HepG2 (cell line): Measurements from ENCODE around the gene BCL2L1. TPM values are rescaled to one million over a fixed set of nuclear protein-coding genes. Genes with fewer than 3 reads are reported as not detected.

Source experiments
- BORCS8-MEF2B ChIP-seq: sonication (generic); formaldehyde crosslinking; IDR thresholded peaks from 2 replicates; pipeline ENCODE4 v1.8.0; 2022; ENCODE audit warnings: mild to moderate bottlenecking, missing genetic modification reagents
- HMG20B ChIP-seq: conservative IDR thresholded peaks from 2 replicates; pipeline ENCODE4 v1.6.1; 2016; ENCODE audit warnings: missing genetic modification reagents, missing compliant biosample characterization
- MBNL3 ChIP-seq: fragments of 250-450 bp; sonication (Bioruptor Pico); conservative IDR thresholded peaks from 2 replicates; pipeline ENCODE4 v1.8.0; 2022; ENCODE audit warnings: mild to moderate bottlenecking, inconsistent platforms
- NR2F6 ChIP-seq, 2 experiments: IDR thresholded peaks; 2 replicates each; pipeline ENCODE4 v1.6.1; 2016; ENCODE audit warnings: antibody characterized with exemption in 1 of 2, mild to moderate bottlenecking in 1 of 2
- PCBP1 ChIP-seq: fragments of 200-400 bp; formaldehyde crosslinking; IDR thresholded peaks from 2 replicates; pipeline ENCODE4 v1.6.1; 2017; ENCODE audit warnings: mild to moderate bottlenecking, low read depth, low read length, borderline replicate concordance
- RAD21 ChIP-seq: fragments of 450-650 bp; formaldehyde crosslinking; IDR thresholded peaks from 2 replicates; pipeline ENCODE4 v1.5.0; 2020; ENCODE audit warnings: mild to moderate bottlenecking
- RBM22 ChIP-seq: fragments of 200-400 bp; formaldehyde crosslinking; optimal IDR thresholded peaks from 2 replicates; pipeline ENCODE3; 2017; ENCODE audit warnings: mild to moderate bottlenecking, low read length, moderate library complexity
- THAP11 ChIP-seq: IDR thresholded peaks from 2 replicates; pipeline ENCODE4 v1.6.1; 2016; ENCODE audit warnings: missing biosample characterization, missing genetic modification reagents
- ZFP36 ChIP-seq: fragments of 150-350 bp; IDR thresholded peaks from 2 replicates; pipeline ENCODE4 v1.6.1; 2018; ENCODE audit warnings: borderline replicate concordance, low read length, low read depth; ENCODE audit not compliant: partially characterized antibody
- ZNF232 ChIP-seq: sonication (generic); formaldehyde crosslinking; IDR thresholded peaks from 2 replicates; pipeline ENCODE4 v1.4.0; 2020; ENCODE audit warnings: missing genetic modification reagents, borderline replicate concordance
- ZNF546 ChIP-seq: sonication (generic); formaldehyde crosslinking; conservative IDR thresholded peaks from 2 replicates; pipeline ENCODE4 v1.8.1; 2023; ENCODE audit warnings: mild to moderate bottlenecking, missing genetic modification reagents
- ZNF724P ChIP-seq: sonication (generic); formaldehyde crosslinking; IDR thresholded peaks from 2 replicates; pipeline ENCODE4 v1.8.0; 2022; ENCODE audit warnings: missing genetic modification reagents, borderline replicate concordance
- ZNF83 ChIP-seq: sonication (generic); formaldehyde crosslinking; IDR thresholded peaks from 2 replicates; pipeline ENCODE4 v1.4.0; 2020; ENCODE audit warnings: missing genetic modification reagents, mild to moderate bottlenecking, borderline replicate concordance
- polyA plus RNA-seq, 8 experiments: library from polyadenylated mRNA; depleted of rRNA in 3 of 8; stranded (reverse) in 7 of 8; unstranded in 1 of 8; fragments of >200 nt; fragmentation: Illumina TruSeq in 4 of 8; extraction: Trizol in 4 of 8; gene quantifications; 2 replicates each; pipeline versions ENCODE4 v1.2.1 to v1.2.3, GENCODE V29; 2011 to 2016; ENCODE audit warnings: low read depth in 4 of 8, missing spikeins in 1 of 8, mixed read lengths in 1 of 8; ENCODE audit not compliant: insufficient read depth in 1 of 8
- total RNA-seq, 5 experiments: library from RNA; depleted of rRNA; stranded (reverse); fragments of >200 nt; fragmentation: Illumina TruSeq; extraction: Trizol; gene quantifications; 2 replicates each; pipeline ENCODE4 v1.2.3, GENCODE V29; 2016; ENCODE audit warnings: low read depth in 1 of 5
- TF ChIP-seq, protein P1 (sequence below): IDR thresholded peaks from 2 replicates; pipeline ENCODE4 v1.6.1; 2016; ENCODE audit warnings: low read depth, control low read depth
- TF ChIP-seq, protein P2 (sequence below): sonication (generic); formaldehyde crosslinking; IDR thresholded peaks from 2 replicates; pipeline ENCODE4 v1.8.0; 2022; ENCODE audit warnings: missing genetic modification reagents, mild to moderate bottlenecking, inconsistent platforms, borderline replicate concordance
- TF ChIP-seq, protein P3 (sequence below): IDR thresholded peaks from 2 replicates; pipeline ENCODE4 v1.6.1; 2018; ENCODE audit warnings: missing genetic modification reagents
- TF ChIP-seq, protein P4 (sequence below): IDR thresholded peaks from 2 replicates; pipeline ENCODE4 v1.6.1; 2016; ENCODE audit warnings: missing genetic modification reagents, missing compliant biosample characterization
- TF ChIP-seq, protein P5 (sequence below): sonication (generic); formaldehyde crosslinking; IDR thresholded peaks from 2 replicates; pipeline ENCODE4 v1.5.1; 2020; ENCODE audit warnings: mild to moderate bottlenecking, missing genetic modification reagents
- TF ChIP-seq, protein P6 (sequence below): IDR thresholded peaks from 2 replicates; pipeline ENCODE4 v1.6.1; 2016; ENCODE audit warnings: low read depth

The BCL2L1 gene
- total and polyA plus RNA-seq, 2 of the 13 experiments (the other 11 are each of a cell fraction or from before 2014, with no cell fraction given), result 164 to 258 TPM

DNA sequence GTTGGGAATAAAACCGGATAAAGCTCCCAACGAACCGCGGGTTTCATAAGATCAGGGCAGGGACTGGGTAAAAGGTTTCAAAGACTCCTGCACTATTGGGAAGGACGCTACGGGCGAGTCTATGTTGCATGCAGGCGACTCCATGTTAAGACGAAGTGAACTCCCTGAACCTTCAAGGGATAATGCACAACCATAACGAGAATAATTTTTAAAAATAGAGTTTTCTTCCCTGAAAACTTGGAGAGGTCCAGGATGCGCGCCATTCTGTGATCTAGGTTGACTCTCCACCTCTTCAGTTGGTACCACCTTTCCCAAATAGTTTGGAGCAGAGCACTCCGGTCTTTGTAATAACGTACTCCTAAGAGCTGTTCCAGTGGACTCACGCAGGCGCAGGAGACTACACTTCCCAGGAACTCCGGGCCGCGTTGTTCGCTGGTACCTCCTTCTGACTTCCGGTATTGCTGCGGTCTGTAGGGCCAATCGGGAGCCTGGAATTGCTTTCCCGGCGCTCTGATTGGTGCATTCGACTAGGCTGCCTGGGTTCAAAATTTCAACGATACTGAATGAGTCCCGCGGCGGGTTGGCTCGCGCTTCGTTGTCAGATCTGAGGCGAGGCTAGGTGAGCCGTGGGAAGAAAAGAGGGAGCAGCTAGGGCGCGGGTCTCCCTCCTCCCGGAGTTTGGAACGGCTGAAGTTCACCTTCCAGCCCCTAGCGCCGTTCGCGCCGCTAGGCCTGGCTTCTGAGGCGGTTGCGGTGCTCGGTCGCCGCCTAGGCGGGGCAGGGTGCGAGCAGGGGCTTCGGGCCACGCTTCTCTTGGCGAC, 16.3 kb upstream of the BCL2L1 start, which contains the start of gene TPX2 (continued):
- no peak for TF ChIP-seq MBNL3 (CRISPR knock-in tag)
- TF ChIP-seq ZNF232 (CRISPR knock-in tag), result peak; percentile 90; the same call in 1 of the 2 replicates
- TF ChIP-seq, protein P1, sequence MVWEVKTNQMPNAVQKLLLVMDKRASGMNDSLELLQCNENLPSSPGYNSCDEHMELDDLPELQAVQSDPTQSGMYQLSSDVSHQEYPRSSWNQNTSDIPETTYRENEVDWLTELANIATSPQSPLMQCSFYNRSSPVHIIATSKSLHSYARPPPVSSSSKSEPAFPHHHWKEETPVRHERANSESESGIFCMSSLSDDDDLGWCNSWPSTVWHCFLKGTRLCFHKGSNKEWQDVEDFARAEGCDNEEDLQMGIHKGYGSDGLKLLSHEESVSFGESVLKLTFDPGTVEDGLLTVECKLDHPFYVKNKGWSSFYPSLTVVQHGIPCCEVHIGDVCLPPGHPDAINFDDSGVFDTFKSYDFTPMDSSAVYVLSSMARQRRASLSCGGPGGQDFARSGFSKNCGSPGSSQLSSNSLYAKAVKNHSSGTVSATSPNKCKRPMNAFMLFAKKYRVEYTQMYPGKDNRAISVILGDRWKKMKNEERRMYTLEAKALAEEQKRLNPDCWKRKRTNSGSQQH (CRISPR knock-in tag), result peak; percentile 100
- TF ChIP-seq, protein P2, sequence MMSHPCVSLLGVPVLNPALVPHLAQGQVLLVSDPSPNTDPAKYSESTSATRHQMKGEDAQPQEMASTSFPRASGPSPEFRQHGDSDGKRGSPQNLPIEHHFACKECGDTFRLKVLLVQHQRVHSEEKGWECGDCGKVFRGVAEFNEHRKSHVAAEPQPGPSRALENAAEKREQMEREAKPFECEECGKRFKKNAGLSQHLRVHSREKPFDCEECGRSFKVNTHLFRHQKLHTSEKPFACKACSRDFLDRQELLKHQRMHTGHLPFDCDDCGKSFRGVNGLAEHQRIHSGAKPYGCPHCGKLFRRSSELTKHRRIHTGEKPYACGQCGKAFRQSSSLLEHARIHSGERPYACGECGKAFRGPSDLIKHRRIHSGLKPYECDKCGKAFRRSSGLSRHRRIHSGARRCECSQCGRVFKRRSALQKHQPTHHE (CRISPR knock-in tag), result no peak; the same call in 1 of the 2 replicates
- TF ChIP-seq, protein P3, sequence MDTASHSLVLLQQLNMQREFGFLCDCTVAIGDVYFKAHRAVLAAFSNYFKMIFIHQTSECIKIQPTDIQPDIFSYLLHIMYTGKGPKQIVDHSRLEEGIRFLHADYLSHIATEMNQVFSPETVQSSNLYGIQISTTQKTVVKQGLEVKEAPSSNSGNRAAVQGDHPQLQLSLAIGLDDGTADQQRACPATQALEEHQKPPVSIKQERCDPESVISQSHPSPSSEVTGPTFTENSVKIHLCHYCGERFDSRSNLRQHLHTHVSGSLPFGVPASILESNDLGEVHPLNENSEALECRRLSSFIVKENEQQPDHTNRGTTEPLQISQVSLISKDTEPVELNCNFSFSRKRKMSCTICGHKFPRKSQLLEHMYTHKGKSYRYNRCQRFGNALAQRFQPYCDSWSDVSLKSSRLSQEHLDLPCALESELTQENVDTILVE (CRISPR knock-in tag), result peak; percentile 76; the same call in 1 of the 2 replicates
- TF ChIP-seq ZFP36, result no peak
- TF ChIP-seq HMG20B, result no peak; the same call in 1 of the 2 replicates
- 0 out of 2 replicates have a peak, but pooled peaks have one; percentile 29 for TF ChIP-seq NR2F6 (IDR thresholded peaks at IDR 0.05)
- peak; percentile 7; the same call in 1 of the 2 replicates for TF ChIP-seq NR2F6 (CRISPR knock-in tag; IDR thresholded peaks at IDR 0.05)
- TF ChIP-seq, protein P4, sequence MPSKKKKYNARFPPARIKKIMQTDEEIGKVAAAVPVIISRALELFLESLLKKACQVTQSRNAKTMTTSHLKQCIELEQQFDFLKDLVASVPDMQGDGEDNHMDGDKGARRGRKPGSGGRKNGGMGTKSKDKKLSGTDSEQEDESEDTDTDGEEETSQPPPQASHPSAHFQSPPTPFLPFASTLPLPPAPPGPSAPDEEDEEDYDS (CRISPR knock-in tag), result peak; percentile 81
- TF ChIP-seq RBM22, result no peak
- peak; percentile 58; the same call in 1 of the 2 replicates for TF ChIP-seq ZNF546
- TF ChIP-seq PCBP1, result no peak
- TF ChIP-seq RAD21, result peak; percentile 76
- TF ChIP-seq, protein P5, sequence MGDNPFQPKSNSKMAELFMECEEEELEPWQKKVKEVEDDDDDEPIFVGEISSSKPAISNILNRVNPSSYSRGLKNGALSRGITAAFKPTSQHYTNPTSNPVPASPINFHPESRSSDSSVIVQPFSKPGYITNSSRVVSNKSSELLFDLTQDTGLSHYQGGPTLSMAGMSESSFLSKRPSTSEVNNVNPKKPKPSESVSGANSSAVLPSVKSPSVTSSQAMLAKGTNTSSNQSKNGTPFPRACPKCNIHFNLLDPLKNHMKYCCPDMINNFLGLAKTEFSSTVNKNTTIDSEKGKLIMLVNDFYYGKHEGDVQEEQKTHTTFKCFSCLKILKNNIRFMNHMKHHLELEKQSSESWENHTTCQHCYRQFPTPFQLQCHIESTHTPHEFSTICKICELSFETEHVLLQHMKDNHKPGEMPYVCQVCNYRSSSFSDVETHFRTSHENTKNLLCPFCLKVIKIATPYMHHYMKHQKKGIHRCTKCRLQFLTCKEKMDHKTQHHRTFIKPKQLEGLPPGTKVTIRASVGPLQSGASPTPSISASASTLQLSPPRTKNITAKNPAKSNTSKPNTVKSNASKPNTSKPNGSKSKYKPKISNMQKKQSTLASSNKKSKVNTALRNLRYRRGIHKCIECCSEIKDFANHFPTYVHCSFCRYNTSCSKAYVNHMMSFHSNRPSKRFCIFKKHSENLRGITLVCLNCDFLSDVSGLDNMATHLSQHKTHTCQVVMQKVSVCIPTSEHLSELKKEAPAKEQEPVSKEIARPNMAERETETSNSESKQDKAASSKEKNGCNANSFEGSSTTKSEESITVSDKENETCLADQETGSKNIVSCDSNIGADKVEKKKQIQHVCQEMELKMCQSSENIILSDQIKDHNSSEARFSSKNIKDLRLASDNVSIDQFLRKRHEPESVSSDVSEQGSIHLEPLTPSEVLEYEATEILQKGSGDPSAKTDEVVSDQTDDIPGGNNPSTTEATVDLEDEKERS (CRISPR knock-in tag), result peak; percentile 31; the same call in 1 of the 2 replicates
- peak; percentile 66; the same call in 1 of the 2 replicates for TF ChIP-seq ZNF724P (CRISPR knock-in tag)
- peak; percentile 98 for TF ChIP-seq BORCS8-MEF2B (CRISPR knock-in tag)
- TF ChIP-seq THAP11 (CRISPR knock-in tag), result peak; percentile 99
- TF ChIP-seq, protein P6, sequence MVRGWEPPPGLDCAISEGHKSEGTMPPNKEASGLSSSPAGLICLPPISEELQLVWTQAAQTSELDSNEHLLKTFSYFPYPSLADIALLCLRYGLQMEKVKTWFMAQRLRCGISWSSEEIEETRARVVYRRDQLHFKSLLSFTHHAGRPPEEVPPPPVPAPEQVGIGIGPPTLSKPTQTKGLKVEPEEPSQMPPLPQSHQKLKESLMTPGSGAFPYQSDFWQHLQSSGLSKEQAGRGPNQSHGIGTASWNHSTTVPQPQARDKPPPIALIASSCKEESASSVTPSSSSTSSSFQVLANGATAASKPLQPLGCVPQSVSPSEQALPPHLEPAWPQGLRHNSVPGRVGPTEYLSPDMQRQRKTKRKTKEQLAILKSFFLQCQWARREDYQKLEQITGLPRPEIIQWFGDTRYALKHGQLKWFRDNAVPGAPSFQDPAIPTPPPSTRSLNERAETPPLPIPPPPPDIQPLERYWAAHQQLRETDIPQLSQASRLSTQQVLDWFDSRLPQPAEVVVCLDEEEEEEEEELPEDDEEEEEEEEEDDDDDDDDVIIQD (CRISPR knock-in tag), result peak; percentile 79
- no peak for TF ChIP-seq ZNF83 (CRISPR knock-in tag)
